Measurements from ENCODE around the gene EHHADH. TPM values are rescaled to one million over a fixed set of nuclear protein-coding genes. Genes with fewer than 3 reads are reported as not detected.

The EHHADH gene
- total and polyA plus RNA-seq, 4 donors: 44.3 to 378 (median 94.9) TPM

- no peak overlapping the region for H3K9ac ChIP-seq (ENCODE audit: low read depth in 1 of 2, low read length in 2 of 2)
- no peak for DNase-seq (ENCODE audit: low spot score)
- TF ChIP-seq HNF4A (conservative IDR thresholded peaks at IDR 0.05) (no peak), EGR1 (IDR thresholded peaks at IDR 0.05; ENCODE audit: low read depth in 2 of 2) (no peak), JUND (IDR thresholded peaks at IDR 0.05) (no peak), HNF4G (IDR thresholded peaks at IDR 0.05) (no peak), TAF1 (conservative IDR thresholded peaks at IDR 0.05) (no peak)
- TF ChIP-seq, protein P1, sequence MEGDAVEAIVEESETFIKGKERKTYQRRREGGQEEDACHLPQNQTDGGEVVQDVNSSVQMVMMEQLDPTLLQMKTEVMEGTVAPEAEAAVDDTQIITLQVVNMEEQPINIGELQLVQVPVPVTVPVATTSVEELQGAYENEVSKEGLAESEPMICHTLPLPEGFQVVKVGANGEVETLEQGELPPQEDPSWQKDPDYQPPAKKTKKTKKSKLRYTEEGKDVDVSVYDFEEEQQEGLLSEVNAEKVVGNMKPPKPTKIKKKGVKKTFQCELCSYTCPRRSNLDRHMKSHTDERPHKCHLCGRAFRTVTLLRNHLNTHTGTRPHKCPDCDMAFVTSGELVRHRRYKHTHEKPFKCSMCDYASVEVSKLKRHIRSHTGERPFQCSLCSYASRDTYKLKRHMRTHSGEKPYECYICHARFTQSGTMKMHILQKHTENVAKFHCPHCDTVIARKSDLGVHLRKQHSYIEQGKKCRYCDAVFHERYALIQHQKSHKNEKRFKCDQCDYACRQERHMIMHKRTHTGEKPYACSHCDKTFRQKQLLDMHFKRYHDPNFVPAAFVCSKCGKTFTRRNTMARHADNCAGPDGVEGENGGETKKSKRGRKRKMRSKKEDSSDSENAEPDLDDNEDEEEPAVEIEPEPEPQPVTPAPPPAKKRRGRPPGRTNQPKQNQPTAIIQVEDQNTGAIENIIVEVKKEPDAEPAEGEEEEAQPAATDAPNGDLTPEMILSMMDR (IDR thresholded peaks at IDR 0.05; ENCODE audit: low read depth, low read length, missing input control): no peak
- TF ChIP-seq, protein P2, sequence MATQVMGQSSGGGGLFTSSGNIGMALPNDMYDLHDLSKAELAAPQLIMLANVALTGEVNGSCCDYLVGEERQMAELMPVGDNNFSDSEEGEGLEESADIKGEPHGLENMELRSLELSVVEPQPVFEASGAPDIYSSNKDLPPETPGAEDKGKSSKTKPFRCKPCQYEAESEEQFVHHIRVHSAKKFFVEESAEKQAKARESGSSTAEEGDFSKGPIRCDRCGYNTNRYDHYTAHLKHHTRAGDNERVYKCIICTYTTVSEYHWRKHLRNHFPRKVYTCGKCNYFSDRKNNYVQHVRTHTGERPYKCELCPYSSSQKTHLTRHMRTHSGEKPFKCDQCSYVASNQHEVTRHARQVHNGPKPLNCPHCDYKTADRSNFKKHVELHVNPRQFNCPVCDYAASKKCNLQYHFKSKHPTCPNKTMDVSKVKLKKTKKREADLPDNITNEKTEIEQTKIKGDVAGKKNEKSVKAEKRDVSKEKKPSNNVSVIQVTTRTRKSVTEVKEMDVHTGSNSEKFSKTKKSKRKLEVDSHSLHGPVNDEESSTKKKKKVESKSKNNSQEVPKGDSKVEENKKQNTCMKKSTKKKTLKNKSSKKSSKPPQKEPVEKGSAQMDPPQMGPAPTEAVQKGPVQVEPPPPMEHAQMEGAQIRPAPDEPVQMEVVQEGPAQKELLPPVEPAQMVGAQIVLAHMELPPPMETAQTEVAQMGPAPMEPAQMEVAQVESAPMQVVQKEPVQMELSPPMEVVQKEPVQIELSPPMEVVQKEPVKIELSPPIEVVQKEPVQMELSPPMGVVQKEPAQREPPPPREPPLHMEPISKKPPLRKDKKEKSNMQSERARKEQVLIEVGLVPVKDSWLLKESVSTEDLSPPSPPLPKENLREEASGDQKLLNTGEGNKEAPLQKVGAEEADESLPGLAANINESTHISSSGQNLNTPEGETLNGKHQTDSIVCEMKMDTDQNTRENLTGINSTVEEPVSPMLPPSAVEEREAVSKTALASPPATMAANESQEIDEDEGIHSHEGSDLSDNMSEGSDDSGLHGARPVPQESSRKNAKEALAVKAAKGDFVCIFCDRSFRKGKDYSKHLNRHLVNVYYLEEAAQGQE (IDR thresholded peaks at IDR 0.05): no peak
- H3K4me1 ChIP-seq (ENCODE audit: control insufficient read depth in 4 of 4, insufficient read depth in 4 of 4, low read length in 3 of 4): no peaks in the 10 kb centered on the region
- WGBS: 96% methylated on average over 7 of the region's 7 CpGs
- H3K4me3 ChIP-seq (ENCODE audit: low read depth in 1 of 3, low read length in 3 of 3): no peak overlapping the region
- H3K27ac ChIP-seq (ENCODE audit: low read depth in 1 of 2, low read length in 2 of 2): no peak overlapping the region
- peaks cover 0 to 2% (median 0%) of the 10 kb centered on the region in 4 donors for H3K36me3 ChIP-seq (ENCODE audit: control insufficient read depth in 4 of 4, insufficient read depth in 3 of 4, low read depth in 1 of 4, low read length in 3 of 4)
- no peaks in the 10 kb centered on the region for H3K27me3 ChIP-seq (ENCODE audit: control insufficient read depth in 4 of 4, insufficient read depth in 4 of 4, low read length in 3 of 4)
- H3K9me3 ChIP-seq (ENCODE audit: control insufficient read depth in 4 of 4, low read length in 3 of 4): no peaks in the 10 kb centered on the region
Measured at GRCh38 chr3:185292238-185292637, 38.4 kb upstream of the EHHADH start.

DNA sequence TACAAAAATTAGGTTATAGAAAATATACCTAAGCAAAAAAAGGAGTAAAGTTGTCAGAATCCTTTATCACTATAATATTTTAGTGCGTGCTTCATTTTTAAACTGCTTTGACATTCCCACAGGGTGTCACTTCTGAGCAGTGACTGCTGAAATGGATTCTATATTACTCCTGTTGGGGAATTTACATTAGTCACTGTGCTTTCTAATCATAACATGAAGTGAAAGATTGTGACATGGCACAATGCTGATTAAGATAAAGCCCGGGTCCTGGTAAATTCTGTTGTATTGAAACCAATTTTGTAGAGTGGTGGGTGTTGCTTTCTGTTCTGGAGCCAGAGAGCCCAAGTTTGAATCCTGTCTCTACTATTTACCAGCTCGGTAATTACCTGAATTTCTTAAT is 36.4 kb upstream of the EHHADH start:
- TF ChIP-seq RXRA (IDR thresholded peaks at IDR 0.05) (no peak), TAF1 (conservative IDR thresholded peaks at IDR 0.05) (no peak), JUND (IDR thresholded peaks at IDR 0.05) (no peak), SP1 (IDR thresholded peaks at IDR 0.05) (no peak), GABPA (IDR thresholded peaks at IDR 0.05 in 1 of 2, conservative IDR thresholded peaks at IDR 0.05 in 1 of 2) (no peak), NR2F2 (IDR thresholded peaks at IDR 0.05) (no peak), HNF4G (IDR thresholded peaks at IDR 0.05) (no peak), ZBTB33 (IDR thresholded peaks at IDR 0.05) (no peak), RAD21 (IDR thresholded peaks at IDR 0.05) (no peak)
- TF ChIP-seq, protein P3, sequence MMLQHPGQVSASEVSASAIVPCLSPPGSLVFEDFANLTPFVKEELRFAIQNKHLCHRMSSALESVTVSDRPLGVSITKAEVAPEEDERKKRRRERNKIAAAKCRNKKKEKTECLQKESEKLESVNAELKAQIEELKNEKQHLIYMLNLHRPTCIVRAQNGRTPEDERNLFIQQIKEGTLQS (IDR thresholded peaks at IDR 0.05): no peak
- TF ChIP-seq, protein P2 (IDR thresholded peaks at IDR 0.05): no peak
- H3K9ac ChIP-seq (ENCODE audit: low read depth in 1 of 2, low read length in 2 of 2): no peak overlapping the region
- H3K27me3 ChIP-seq (ENCODE audit: control insufficient read depth in 4 of 4, insufficient read depth in 4 of 4, low read length in 3 of 4): no peaks in the 10 kb centered on the region
- no peak overlapping the region for H3K4me3 ChIP-seq (ENCODE audit: low read depth in 1 of 3, low read length in 3 of 3)
- H3K9me3 ChIP-seq (ENCODE audit: control insufficient read depth in 4 of 4, low read length in 3 of 4): no peaks in the 10 kb centered on the region
- H3K27ac ChIP-seq (ENCODE audit: low read depth in 1 of 2, low read length in 2 of 2): no peak overlapping the region
- H3K36me3 ChIP-seq (ENCODE audit: control insufficient read depth in 4 of 4, insufficient read depth in 3 of 4, low read depth in 1 of 4, low read length in 3 of 4): peaks cover 0 to 2% (median 0%) of the 10 kb centered on the region in 4 donors
- no peak for DNase-seq (ENCODE audit: low spot score)
- WGBS: 85% methylated on average over 3 of the region's 3 CpGs
- no peaks in the 10 kb centered on the region for H3K4me1 ChIP-seq (ENCODE audit: control insufficient read depth in 4 of 4, insufficient read depth in 4 of 4, low read length in 3 of 4)
